ENCODE data around the gene AP1S1.

DNA sequence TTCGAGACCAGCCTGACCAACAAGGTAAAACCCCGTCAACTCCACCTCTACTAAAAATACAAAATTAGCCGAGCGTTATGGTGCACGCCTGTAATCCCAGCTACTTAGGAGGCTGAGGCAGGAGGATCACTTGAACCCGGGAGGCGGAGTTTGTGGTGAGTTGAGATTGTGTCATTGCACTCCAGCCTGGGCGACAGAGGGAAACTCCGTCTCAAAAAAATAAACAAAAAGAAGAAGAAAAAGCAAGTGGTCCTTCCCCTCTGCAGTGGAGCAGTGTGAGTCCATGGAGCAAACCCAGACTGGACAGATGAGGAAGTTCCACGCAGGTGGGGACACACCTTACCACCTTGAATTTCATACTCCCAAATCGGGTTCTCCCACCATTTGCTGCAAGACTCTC, 40.4 kb upstream of the AP1S1 start:
- TF ChIP-seq NCOA2 (CRISPR knock-in tag; IDR thresholded peaks at IDR 0.05), result no peak
- TF ChIP-seq HMGA1 (CRISPR knock-in tag; conservative IDR thresholded peaks at IDR 0.05), result no peak
- TF ChIP-seq EZH2 (conservative IDR thresholded peaks at IDR 0.05; ENCODE audit: low read depth, low read length), result no peak

All from HepG2 (cell line).